ENCODE data around the gene AP1S1. TPM values are rescaled to one million over a fixed set of nuclear protein-coding genes. Genes with fewer than 3 reads are reported as not detected.
A peak's percentile ranks its signal among the peaks of the same experiment; 100 is the strongest.

Gene AP1S1
- total and polyA plus RNA-seq, 2 of the 13 experiments (the other 11 are each of a cell fraction or from before 2014, with no cell fraction given): 57.5 to 68.1 TPM

DNA sequence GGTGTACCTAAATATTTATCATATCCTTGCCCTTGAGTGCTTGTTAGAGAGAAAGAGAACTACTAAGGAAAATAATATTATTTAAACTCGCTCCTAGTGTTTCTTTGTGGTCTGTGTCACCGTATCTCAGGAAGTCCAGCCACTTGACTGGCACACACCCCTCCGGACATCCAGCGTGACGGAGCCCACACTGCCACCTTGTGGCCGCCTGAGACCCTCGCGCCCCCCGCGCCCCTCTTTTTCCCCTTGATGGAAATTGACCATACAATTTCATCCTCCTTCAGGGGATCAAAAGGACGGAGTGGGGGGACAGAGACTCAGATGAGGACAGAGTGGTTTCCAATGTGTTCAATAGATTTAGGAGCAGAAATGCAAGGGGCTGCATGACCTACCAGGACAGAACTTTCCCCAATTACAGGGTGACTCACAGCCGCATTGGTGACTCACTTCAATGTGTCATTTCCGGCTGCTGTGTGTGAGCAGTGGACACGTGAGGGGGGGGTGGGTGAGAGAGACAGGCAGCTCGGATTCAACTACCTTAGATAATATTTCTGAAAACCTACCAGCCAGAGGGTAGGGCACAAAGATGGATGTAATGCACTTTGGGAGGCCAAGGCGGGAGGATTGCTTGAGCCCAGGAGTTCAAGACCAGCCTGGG, 15.9 kb upstream of the AP1S1 start (continued):
- TF ChIP-seq, protein P1, sequence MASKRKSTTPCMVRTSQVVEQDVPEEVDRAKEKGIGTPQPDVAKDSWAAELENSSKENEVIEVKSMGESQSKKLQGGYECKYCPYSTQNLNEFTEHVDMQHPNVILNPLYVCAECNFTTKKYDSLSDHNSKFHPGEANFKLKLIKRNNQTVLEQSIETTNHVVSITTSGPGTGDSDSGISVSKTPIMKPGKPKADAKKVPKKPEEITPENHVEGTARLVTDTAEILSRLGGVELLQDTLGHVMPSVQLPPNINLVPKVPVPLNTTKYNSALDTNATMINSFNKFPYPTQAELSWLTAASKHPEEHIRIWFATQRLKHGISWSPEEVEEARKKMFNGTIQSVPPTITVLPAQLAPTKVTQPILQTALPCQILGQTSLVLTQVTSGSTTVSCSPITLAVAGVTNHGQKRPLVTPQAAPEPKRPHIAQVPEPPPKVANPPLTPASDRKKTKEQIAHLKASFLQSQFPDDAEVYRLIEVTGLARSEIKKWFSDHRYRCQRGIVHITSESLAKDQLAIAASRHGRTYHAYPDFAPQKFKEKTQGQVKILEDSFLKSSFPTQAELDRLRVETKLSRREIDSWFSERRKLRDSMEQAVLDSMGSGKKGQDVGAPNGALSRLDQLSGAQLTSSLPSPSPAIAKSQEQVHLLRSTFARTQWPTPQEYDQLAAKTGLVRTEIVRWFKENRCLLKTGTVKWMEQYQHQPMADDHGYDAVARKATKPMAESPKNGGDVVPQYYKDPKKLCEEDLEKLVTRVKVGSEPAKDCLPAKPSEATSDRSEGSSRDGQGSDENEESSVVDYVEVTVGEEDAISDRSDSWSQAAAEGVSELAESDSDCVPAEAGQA (IDR thresholded peaks at IDR 0.05; ENCODE audit: low read depth): peak; percentile 48; the same call in 1 of the 2 replicates
- TF ChIP-seq, protein P1 (CRISPR knock-in tag; IDR thresholded peaks at IDR 0.05; ENCODE audit: borderline replicate concordance): no peak
- TF ChIP-seq SAP130 (CRISPR knock-in tag; IDR thresholded peaks at IDR 0.05; ENCODE audit: low read depth): peak; percentile 59; the same call in 1 of the 2 replicates
- TF ChIP-seq, protein P2, sequence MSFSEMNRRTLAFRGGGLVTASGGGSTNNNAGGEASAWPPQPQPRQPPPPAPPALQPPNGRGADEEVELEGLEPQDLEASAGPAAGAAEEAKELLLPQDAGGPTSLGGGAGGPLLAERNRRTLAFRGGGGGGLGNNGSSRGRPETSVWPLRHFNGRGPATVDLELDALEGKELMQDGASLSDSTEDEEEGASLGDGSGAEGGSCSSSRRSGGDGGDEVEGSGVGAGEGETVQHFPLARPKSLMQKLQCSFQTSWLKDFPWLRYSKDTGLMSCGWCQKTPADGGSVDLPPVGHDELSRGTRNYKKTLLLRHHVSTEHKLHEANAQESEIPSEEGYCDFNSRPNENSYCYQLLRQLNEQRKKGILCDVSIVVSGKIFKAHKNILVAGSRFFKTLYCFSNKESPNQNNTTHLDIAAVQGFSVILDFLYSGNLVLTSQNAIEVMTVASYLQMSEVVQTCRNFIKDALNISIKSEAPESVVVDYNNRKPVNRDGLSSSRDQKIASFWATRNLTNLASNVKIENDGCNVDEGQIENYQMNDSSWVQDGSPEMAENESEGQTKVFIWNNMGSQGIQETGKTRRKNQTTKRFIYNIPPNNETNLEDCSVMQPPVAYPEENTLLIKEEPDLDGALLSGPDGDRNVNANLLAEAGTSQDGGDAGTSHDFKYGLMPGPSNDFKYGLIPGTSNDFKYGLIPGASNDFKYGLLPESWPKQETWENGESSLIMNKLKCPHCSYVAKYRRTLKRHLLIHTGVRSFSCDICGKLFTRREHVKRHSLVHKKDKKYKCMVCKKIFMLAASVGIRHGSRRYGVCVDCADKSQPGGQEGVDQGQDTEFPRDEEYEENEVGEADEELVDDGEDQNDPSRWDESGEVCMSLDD (CRISPR knock-in tag; IDR thresholded peaks at IDR 0.05; ENCODE audit: borderline replicate concordance): peak; percentile 79; the same call in 1 of the 2 replicates
- TF ChIP-seq TP53 (CRISPR knock-in tag; conservative IDR thresholded peaks at IDR 0.05): 0 out of 2 replicates have a peak, but pooled peaks have one; percentile 48
- peak; percentile 84 for TF ChIP-seq ZBTB7B (CRISPR knock-in tag; IDR thresholded peaks at IDR 0.05)
- TF ChIP-seq JUND (CRISPR knock-in tag; IDR thresholded peaks at IDR 0.05): peak; percentile 94
- no peak for TF ChIP-seq SNAPC5 (CRISPR knock-in tag; IDR thresholded peaks at IDR 0.05; ENCODE audit: borderline replicate concordance)
- TF ChIP-seq ZNF414 (CRISPR knock-in tag; IDR thresholded peaks at IDR 0.05): peak; percentile 73; the same call in 1 of the 2 replicates
- 0 out of 2 replicates have a peak, but pooled peaks have one; percentile 46 for TF ChIP-seq KDM3A (CRISPR knock-in tag; IDR thresholded peaks at IDR 0.05; ENCODE audit: low read depth)
- peak; percentile 67 for TF ChIP-seq STAG1 (CRISPR knock-in tag; IDR thresholded peaks at IDR 0.05)
- peak; percentile 68; the same call in 1 of the 2 replicates for TF ChIP-seq ELF3 (CRISPR knock-in tag; IDR thresholded peaks at IDR 0.05)
- TF ChIP-seq LCORL (IDR thresholded peaks at IDR 0.05): peak; percentile 40; the same call in 1 of the 2 replicates
- TF ChIP-seq LCORL (CRISPR knock-in tag; IDR thresholded peaks at IDR 0.05): peak; percentile 38; the same call in 1 of the 2 replicates

Data from HepG2 (cell line).